ENCODE measurements around the gene HNRNPA0.

Gene HNRNPA0

GRCh38 chr5:137710086-137710485 lies 44.1 kb downstream of the HNRNPA0 start:
- H3K27ac ChIP-seq: no peak overlapping the region
- TF ChIP-seq, protein P1, sequence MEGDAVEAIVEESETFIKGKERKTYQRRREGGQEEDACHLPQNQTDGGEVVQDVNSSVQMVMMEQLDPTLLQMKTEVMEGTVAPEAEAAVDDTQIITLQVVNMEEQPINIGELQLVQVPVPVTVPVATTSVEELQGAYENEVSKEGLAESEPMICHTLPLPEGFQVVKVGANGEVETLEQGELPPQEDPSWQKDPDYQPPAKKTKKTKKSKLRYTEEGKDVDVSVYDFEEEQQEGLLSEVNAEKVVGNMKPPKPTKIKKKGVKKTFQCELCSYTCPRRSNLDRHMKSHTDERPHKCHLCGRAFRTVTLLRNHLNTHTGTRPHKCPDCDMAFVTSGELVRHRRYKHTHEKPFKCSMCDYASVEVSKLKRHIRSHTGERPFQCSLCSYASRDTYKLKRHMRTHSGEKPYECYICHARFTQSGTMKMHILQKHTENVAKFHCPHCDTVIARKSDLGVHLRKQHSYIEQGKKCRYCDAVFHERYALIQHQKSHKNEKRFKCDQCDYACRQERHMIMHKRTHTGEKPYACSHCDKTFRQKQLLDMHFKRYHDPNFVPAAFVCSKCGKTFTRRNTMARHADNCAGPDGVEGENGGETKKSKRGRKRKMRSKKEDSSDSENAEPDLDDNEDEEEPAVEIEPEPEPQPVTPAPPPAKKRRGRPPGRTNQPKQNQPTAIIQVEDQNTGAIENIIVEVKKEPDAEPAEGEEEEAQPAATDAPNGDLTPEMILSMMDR (IDR thresholded peaks at IDR 0.05): no peak
- no peak for TF ChIP-seq ZFX (IDR thresholded peaks at IDR 0.05; ENCODE audit: borderline replicate concordance)

DNA sequence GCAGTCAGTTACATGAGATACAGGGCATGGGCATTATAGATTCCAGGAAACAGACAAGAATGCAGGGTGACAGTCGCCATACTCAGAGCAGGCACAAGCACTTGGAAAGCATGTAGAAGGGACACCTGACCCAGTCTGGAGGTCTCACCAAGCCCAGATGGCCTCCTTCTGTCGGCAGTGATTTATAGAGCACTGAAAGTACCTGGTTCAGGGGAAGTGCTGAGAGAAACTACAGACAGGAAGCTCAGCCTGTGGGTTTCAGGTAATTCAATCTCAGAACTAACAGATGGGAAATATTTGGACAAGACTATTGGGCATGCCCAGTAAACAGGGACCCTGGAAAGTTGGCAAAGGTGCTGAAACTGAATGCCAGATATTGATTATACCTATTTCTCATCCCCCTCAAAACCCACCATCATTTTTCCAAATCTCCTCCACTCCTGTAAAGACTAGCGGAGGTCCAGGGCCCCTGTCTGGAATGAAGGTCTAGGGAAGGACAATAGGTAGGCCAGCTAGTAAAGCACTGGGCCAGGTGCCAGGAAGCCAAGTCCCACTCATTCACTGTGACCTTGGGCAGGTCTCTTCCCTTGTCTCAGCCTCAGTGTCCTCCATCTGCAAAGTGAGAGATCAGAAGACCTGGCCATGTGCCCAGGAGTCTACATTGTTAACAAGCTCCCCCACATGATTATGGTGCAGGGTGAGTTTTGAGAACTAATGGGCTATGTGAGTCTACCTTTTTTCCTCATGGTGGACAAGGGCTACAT lies 45.2 kb downstream of the HNRNPA0 start:
- no peak overlapping the region for H3K27ac ChIP-seq
- TF ChIP-seq ZFX (IDR thresholded peaks at IDR 0.05; ENCODE audit: borderline replicate concordance): no peak
- TF ChIP-seq, protein P1 (IDR thresholded peaks at IDR 0.05): no peak

DNA sequence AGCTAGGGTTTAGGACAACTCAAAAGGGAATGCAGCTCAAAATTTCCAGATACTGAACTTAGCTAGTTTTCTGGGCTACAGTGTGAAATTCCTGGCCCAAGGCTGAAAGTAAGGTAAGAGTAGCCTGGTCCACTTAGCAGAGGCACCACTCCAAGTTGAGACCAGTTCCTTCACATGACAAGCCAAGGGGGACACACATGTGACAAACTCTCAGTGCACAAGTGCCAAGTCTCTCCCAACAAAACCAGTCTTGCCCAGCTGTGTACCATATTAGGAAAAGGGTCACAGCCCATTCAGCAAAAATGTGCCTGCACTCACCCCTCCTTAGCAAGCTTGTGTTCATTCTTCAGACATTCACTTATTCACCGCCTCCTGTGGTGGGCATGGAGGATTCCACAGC lies 46.1 kb downstream of the HNRNPA0 start:
- H3K27ac ChIP-seq: no peak overlapping the region
- TF ChIP-seq, protein P1 (IDR thresholded peaks at IDR 0.05): no peak
- TF ChIP-seq ZFX (IDR thresholded peaks at IDR 0.05; ENCODE audit: borderline replicate concordance): no peak

- no peak for TF ChIP-seq ZFX (IDR thresholded peaks at IDR 0.05; ENCODE audit: borderline replicate concordance)
- TF ChIP-seq, protein P1 (IDR thresholded peaks at IDR 0.05): no peak
- no peak overlapping the region for H3K27ac ChIP-seq
Observed at GRCh38 chr5:137706841-137707240, 47.3 kb downstream of the HNRNPA0 start.

DNA sequence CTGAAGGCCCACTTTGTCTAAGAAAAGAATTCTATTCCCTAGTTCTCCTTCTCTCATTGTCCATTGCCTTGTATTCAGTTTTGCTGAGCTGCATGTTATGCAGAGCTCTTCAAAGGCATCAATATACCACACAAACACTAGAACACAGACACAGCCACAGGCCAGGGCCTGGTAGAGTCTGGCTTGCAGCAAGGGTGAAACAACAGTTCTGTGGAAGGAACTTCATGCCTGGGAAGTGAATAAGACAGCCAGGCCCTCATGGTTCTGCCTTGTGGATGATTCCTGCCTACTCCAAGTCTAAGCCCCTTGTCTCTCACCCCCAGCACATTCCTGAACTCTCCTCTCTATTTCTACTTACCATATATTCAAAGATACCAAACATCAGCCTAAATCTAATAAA lies 49.1 kb downstream of the HNRNPA0 start:
- H3K27ac ChIP-seq: no peak overlapping the region

GRCh38 chr5:137703565-137703964 lies 50.6 kb downstream of the HNRNPA0 start:
- H3K27ac ChIP-seq: no peak overlapping the region
- TF ChIP-seq ZFX (IDR thresholded peaks at IDR 0.05; ENCODE audit: borderline replicate concordance): no peak
- TF ChIP-seq, protein P1 (IDR thresholded peaks at IDR 0.05): no peak

More for the DNA sequence above, 49.1 kb downstream of the HNRNPA0 start:
- no peak for TF ChIP-seq ZFX (IDR thresholded peaks at IDR 0.05; ENCODE audit: borderline replicate concordance)
- TF ChIP-seq, protein P1 (IDR thresholded peaks at IDR 0.05): no peak

- TF ChIP-seq ZFX (IDR thresholded peaks at IDR 0.05; ENCODE audit: borderline replicate concordance): no peak
- TF ChIP-seq, protein P1 (IDR thresholded peaks at IDR 0.05): no peak
- H3K27ac ChIP-seq: no peak overlapping the region
Observed at GRCh38 chr5:137700282-137700680, 53.9 kb downstream of the HNRNPA0 start.

All from 22Rv1 (cell line).